CD14-positive monocyte (primary cell): ENCODE results near the gene SCN3A. TPM values are rescaled to one million over a fixed set of nuclear protein-coding genes. Genes with fewer than 3 reads are reported as not detected.

ENCODE experiments used
- DNase-seq, 3 donors: peaks; one replicate each; pipeline ENCODE4 v3.0.0-alpha.2; 2011 to 2022
- H2AFZ ChIP-seq: 2 replicates; pipeline ENCODE4 v1.6.0; 2012; ENCODE audit warnings: mild to moderate bottlenecking, low read depth, low read length, inconsistent platforms; ENCODE audit not compliant: insufficient read depth, poor library complexity, severe bottlenecking
- H3K27ac ChIP-seq, 2 donors: 1 replicate in 1 of 2; 2 replicates in 1 of 2; pipeline ENCODE4 v1.5.1; 2012 to 2013; ENCODE audit warnings: low read length in 2 of 2, control low read depth in 1 of 2, inconsistent platforms in 1 of 2, low read depth in 1 of 2, mild to moderate bottlenecking in 1 of 2
- H3K27me3 ChIP-seq, 2 donors: one replicate each; pipeline versions ENCODE4 v1.6.0 to v1.6.1; 2011 to 2013; ENCODE audit warnings: low read length in 2 of 2; ENCODE audit not compliant: control insufficient read depth in 2 of 2, insufficient read depth in 2 of 2
- H3K36me3 ChIP-seq, 2 donors: replicated peaks in 1 of 2; 1 replicate in 1 of 2; 2 replicates in 1 of 2; pipeline versions ENCODE4 v1.5.1 to v1.6.1; 2012 to 2013; ENCODE audit warnings: low read length in 2 of 2, control low read depth in 1 of 2, inconsistent platforms in 1 of 2, mild to moderate bottlenecking in 1 of 2; ENCODE audit not compliant: insufficient read depth in 2 of 2, control insufficient read depth in 1 of 2
- H3K4me1 ChIP-seq, 2 donors: 1 replicate in 1 of 2; 2 replicates in 1 of 2; pipeline versions ENCODE4 v1.5.1 to v1.6.1; 2012 to 2013; ENCODE audit warnings: low read length in 2 of 2, control low read depth in 1 of 2, inconsistent platforms in 1 of 2, mild to moderate bottlenecking in 1 of 2, moderate library complexity in 1 of 2; ENCODE audit not compliant: insufficient read depth in 2 of 2, control insufficient read depth in 1 of 2
- H3K4me2 ChIP-seq: replicated peaks from 2 replicates; pipeline ENCODE3; 2012; ENCODE audit warnings: low read length, moderate library complexity, mild to moderate bottlenecking; ENCODE audit not compliant: poor library complexity, severe bottlenecking; ENCODE audit errors: extremely low read depth
- H3K4me3 ChIP-seq, 3 experiments: fragments of 200-600 bp in 1 of 3; sonication (generic) in 1 of 3; replicated peaks in 1 of 3; 1 replicate in 2 of 3; 2 replicates in 1 of 3; pipeline ENCODE4 v1.5.1; 2011 to 2013; ENCODE audit warnings: low read length in 3 of 3, mild to moderate bottlenecking in 3 of 3, control low read depth in 2 of 3, low read depth in 2 of 3, inconsistent platforms in 1 of 3, moderate library complexity in 1 of 3
- H3K79me2 ChIP-seq: 2 replicates; pipeline ENCODE4 v1.6.0; 2012; ENCODE audit warnings: mild to moderate bottlenecking, control low read depth, inconsistent platforms, low read length, moderate library complexity; ENCODE audit not compliant: insufficient read depth
- H3K9ac ChIP-seq: 2 replicates; pipeline ENCODE4 v1.6.0; 2017; ENCODE audit warnings: low read length, mild to moderate bottlenecking; ENCODE audit not compliant: insufficient read depth, poor library complexity, severe bottlenecking
- H3K9me3 ChIP-seq, 2 donors: replicated peaks in 1 of 2; 1 replicate in 1 of 2; 2 replicates in 1 of 2; pipeline versions ENCODE4 v1.5.1 to v1.6.1; 2012 to 2013; ENCODE audit warnings: low read length in 2 of 2, control low read depth in 1 of 2; ENCODE audit not compliant: control insufficient read depth in 1 of 2, insufficient read depth in 1 of 2
- H4K20me1 ChIP-seq: 2 replicates; pipeline ENCODE4 v1.6.0; 2012; ENCODE audit warnings: mild to moderate bottlenecking, low read length, control low read depth, moderate library complexity; ENCODE audit not compliant: insufficient read depth
- H3K27ac Mint-ChIP-seq, 7 donors: one replicate each; pipeline ENCODE4 v1.8.0; 2020; ENCODE audit warnings: mild to moderate bottlenecking in 7 of 7, mixed read lengths in 7 of 7, moderate library complexity in 6 of 7, inconsistent platforms in 2 of 7
- H3K27me3 Mint-ChIP-seq, 3 donors: one replicate each; pipeline ENCODE4 v1.8.0; 2021 to 2022; ENCODE audit warnings: low read depth in 3 of 3, mild to moderate bottlenecking in 3 of 3, mixed read lengths in 3 of 3, moderate library complexity in 3 of 3, inconsistent platforms in 1 of 3
- H3K36me3 Mint-ChIP-seq, 2 donors: one replicate each; pipeline ENCODE4 v1.8.0; 2020; ENCODE audit warnings: mixed read lengths in 2 of 2, inconsistent platforms in 1 of 2, mild to moderate bottlenecking in 1 of 2
- H3K4me1 Mint-ChIP-seq: one replicate; pipeline ENCODE4 v1.8.0; 2020; ENCODE audit warnings: mild to moderate bottlenecking, mixed read lengths
- H3K4me3 Mint-ChIP-seq, 2 donors: one replicate each; pipeline ENCODE4 v1.8.0; 2020; ENCODE audit warnings: mild to moderate bottlenecking in 2 of 2, mixed read lengths in 2 of 2, moderate library complexity in 1 of 2
- H3K9me3 Mint-ChIP-seq, 7 donors: one replicate each; pipeline ENCODE4 v1.8.0; 2020 to 2022; ENCODE audit warnings: mixed read lengths in 7 of 7, mild to moderate bottlenecking in 6 of 7, moderate library complexity in 6 of 7, inconsistent platforms in 2 of 7
- CTCF ChIP-seq: fragments of 200-600 bp; IDR thresholded peaks from one replicate; pipeline ENCODE4 v1.8.0; 2022; ENCODE audit warnings: antibody characterized with exemption, mild to moderate bottlenecking
- WGBS: methylation state at CpG from one replicate; pipeline ENCODE4 v1.1.5; 2013; ENCODE audit warnings: missing lambda C conversion rate; ENCODE audit not compliant: insufficient coverage; 5-methylcytosine and 5-hydroxymethylcytosine counted together
- intact Hi-C, 2 donors: fragments of 100-400 bp; cut with micrococcal nuclease; formaldehyde crosslinking; loops; one replicate each; pipeline versions ENCODE4 v1.15.0 to v1.15.1; 2023
- polyA plus RNA-seq, 3 donors: library from polyadenylated mRNA; depleted of rRNA in 1 of 3; unstranded in 2 of 3; stranded (reverse) in 1 of 3; fragments of 300-500 nt in 2 of 3; fragments of >200 nt in 1 of 3; fragmentation: Illumina TruSeq in 2 of 3; gene quantifications; 1 replicate in 2 of 3; 2 replicates in 1 of 3; pipeline ENCODE4 v1.2.3, GENCODE V29; 2012 to 2021

Gene SCN3A
- polyA plus RNA-seq, 3 donors = 0.03 TPM; not detected in 2

- H3K27me3 ChIP-seq = no peaks in the 10 kb centered on the region
- H3K9ac ChIP-seq = no peak overlapping the region
- no peak overlapping the region for H3K4me3 ChIP-seq
- no CpG with 5 or more reads among the region's 1 CpG for WGBS
- no peak for DNase-seq
- TF ChIP-seq CTCF = no peak
- H3K4me2 ChIP-seq = no peak overlapping the region
- intact Hi-C loops = no loop called here
- Mint-ChIP-seq H3K4me3 (no peak overlapping the region), H3K9me3 (no peaks in the 10 kb centered on the region), H3K27me3 (no peaks in the 10 kb centered on the region), H3K4me1 (no peaks in the 10 kb centered on the region), H3K36me3 (no peaks in the 10 kb centered on the region), H3K27ac (no peak overlapping the region)
- H3K36me3 ChIP-seq = no peaks in the 10 kb centered on the region
- no peaks in the 10 kb centered on the region for H3K9me3 ChIP-seq
- no peaks in the 10 kb centered on the region for H4K20me1 ChIP-seq
- no peak overlapping the region for H3K27ac ChIP-seq
- H3K4me1 ChIP-seq = no peaks in the 10 kb centered on the region
- H2AFZ ChIP-seq = no peak overlapping the region
- H3K79me2 ChIP-seq = no peaks in the 10 kb centered on the region
Observed at GRCh38 chr2:165173215-165173614, 30.6 kb downstream of the SCN3A start.

GRCh38 chr2:165164201-165164600 lies 39.6 kb downstream of the SCN3A start:
- intact Hi-C loops = no loop called here
- H3K9ac ChIP-seq = no peak overlapping the region
- H2AFZ ChIP-seq = no peak overlapping the region
- H3K36me3 ChIP-seq = no peaks in the 10 kb centered on the region
- no peak overlapping the region for H3K27ac ChIP-seq
- TF ChIP-seq CTCF = no peak
- Mint-ChIP-seq H3K4me1 (no peaks in the 10 kb centered on the region), H3K27me3 (no peaks in the 10 kb centered on the region), H3K36me3 (no peaks in the 10 kb centered on the region), H3K4me3 (no peak overlapping the region), H3K27ac (no peak overlapping the region), H3K9me3 (peaks cover 0 to 2% (median 0%) of the 10 kb centered on the region in 7 donors)
- H3K4me1 ChIP-seq = no peaks in the 10 kb centered on the region
- H3K4me2 ChIP-seq = no peak overlapping the region
- WGBS = 100% methylated on average over 1 of the region's 4 CpGs
- no peak for DNase-seq
- H3K27me3 ChIP-seq = no peaks in the 10 kb centered on the region
- no peak overlapping the region for H3K4me3 ChIP-seq
- H3K9me3 ChIP-seq = no peaks in the 10 kb centered on the region
- H4K20me1 ChIP-seq = no peaks in the 10 kb centered on the region
- H3K79me2 ChIP-seq = no peaks in the 10 kb centered on the region
